H9 (cell line): ENCODE results near the gene PTPRN2. TPM values are rescaled to one million over a fixed set of nuclear protein-coding genes. Genes with fewer than 3 reads are reported as not detected.

ENCODE experiments used
- DNase-seq: peaks from one replicate; pipeline ENCODE4 v3.0.0-alpha.2; 2017
- H2AFZ ChIP-seq: one replicate; pipeline ENCODE4 v1.6.1; 2013; ENCODE audit warnings: mild to moderate bottlenecking, low read length, control low read depth, moderate library complexity
- H2AK5ac ChIP-seq: 2 replicates; pipeline ENCODE4 v1.6.1; 2013; ENCODE audit warnings: low read length, control low read depth, mixed read lengths; ENCODE audit not compliant: insufficient read length
- H2BK120ac ChIP-seq: one replicate; pipeline ENCODE4 v1.6.1; 2013; ENCODE audit warnings: low read depth, mild to moderate bottlenecking, low read length, control low read depth, inconsistent platforms; ENCODE audit not compliant: poor library complexity, severe bottlenecking
- H2BK12ac ChIP-seq: 2 replicates; pipeline ENCODE4 v1.6.1; 2013; ENCODE audit warnings: low read length, control low read depth, mixed read lengths, low read depth; ENCODE audit not compliant: insufficient read length
- H2BK15ac ChIP-seq: 2 replicates; pipeline ENCODE4 v1.6.1; 2013; ENCODE audit warnings: low read depth, low read length, control low read depth
- H2BK20ac ChIP-seq: one replicate; pipeline ENCODE4 v1.6.1; 2013; ENCODE audit warnings: low read depth, mild to moderate bottlenecking, low read length, control low read depth, inconsistent platforms; ENCODE audit not compliant: poor library complexity, severe bottlenecking
- H2BK5ac ChIP-seq: 2 replicates; pipeline ENCODE4 v1.6.1; 2013; ENCODE audit warnings: low read length, control low read depth, mixed read lengths; ENCODE audit not compliant: insufficient read length
- H3K14ac ChIP-seq: 2 replicates; pipeline ENCODE4 v1.6.1; 2013; ENCODE audit warnings: low read length, control low read depth; ENCODE audit not compliant: insufficient read depth
- H3K18ac ChIP-seq: 2 replicates; pipeline ENCODE4 v1.6.1; 2013; ENCODE audit warnings: low read depth, mild to moderate bottlenecking, mixed read lengths, low read length, control low read depth; ENCODE audit not compliant: insufficient read length
- H3K23ac ChIP-seq: 2 replicates; pipeline ENCODE4 v1.6.1; 2013; ENCODE audit warnings: low read length, control low read depth, mixed read lengths, low read depth; ENCODE audit not compliant: insufficient read length
- H3K23me2 ChIP-seq: 2 replicates; pipeline ENCODE4 v1.6.1; 2013; ENCODE audit warnings: low read depth, mild to moderate bottlenecking, mixed read lengths, low read length, control low read depth; ENCODE audit not compliant: insufficient read length, poor library complexity, severe bottlenecking
- H3K27ac ChIP-seq: 2 replicates; pipeline ENCODE4 v1.5.1; 2013; ENCODE audit warnings: low read length, control low read depth, mixed read lengths, low read depth; ENCODE audit not compliant: insufficient read length
- H3K27me3 ChIP-seq: 2 replicates; pipeline ENCODE4 v1.6.1; 2013; ENCODE audit warnings: low read length, control low read depth, inconsistent platforms; ENCODE audit not compliant: insufficient read depth
- H3K4ac ChIP-seq: 2 replicates; pipeline ENCODE4 v1.6.1; 2013; ENCODE audit warnings: low read depth, mild to moderate bottlenecking, control low read depth, inconsistent platforms, low read length, moderate library complexity
- H3K4me1 ChIP-seq: 2 replicates; pipeline ENCODE4 v1.6.1; 2013; ENCODE audit warnings: low read length, control low read depth, inconsistent platforms; ENCODE audit not compliant: insufficient read depth
- H3K4me2 ChIP-seq: 2 replicates; pipeline ENCODE4 v1.6.1; 2013; ENCODE audit warnings: low read length, control low read depth, mixed read lengths; ENCODE audit not compliant: insufficient read length, insufficient read depth
- H3K56ac ChIP-seq: 2 replicates; pipeline ENCODE4 v1.6.1; 2013; ENCODE audit warnings: low read depth, mild to moderate bottlenecking, mixed read lengths, low read length, control low read depth; ENCODE audit not compliant: insufficient read length
- H3K79me1 ChIP-seq: 2 replicates; pipeline ENCODE4 v1.6.1; 2013; ENCODE audit warnings: low read depth, mild to moderate bottlenecking, moderate library complexity, low read length, control low read depth, inconsistent platforms; ENCODE audit not compliant: insufficient read depth, poor library complexity, severe bottlenecking
- H3K79me2 ChIP-seq: 2 replicates; pipeline ENCODE4 v1.6.1; 2013; ENCODE audit warnings: low read length, control low read depth, inconsistent platforms; ENCODE audit not compliant: insufficient read depth
- H3K9ac ChIP-seq: 2 replicates; pipeline ENCODE4 v1.6.1; 2013; ENCODE audit warnings: low read length, control low read depth, mixed read lengths; ENCODE audit not compliant: insufficient read length; ENCODE audit errors: extremely low read depth
- H3K9me3 ChIP-seq: one replicate; pipeline ENCODE4 v1.6.1; 2013; ENCODE audit warnings: low read depth, low read length, inconsistent platforms; ENCODE audit not compliant: control insufficient read depth
- H3T11ph ChIP-seq: one replicate; pipeline ENCODE4 v1.6.1; 2013; ENCODE audit warnings: mild to moderate bottlenecking, low read length, control low read depth, inconsistent platforms
- H4K20me1 ChIP-seq: one replicate; pipeline ENCODE4 v1.6.1; 2013; ENCODE audit not compliant: control insufficient read depth, insufficient read length, insufficient read depth
- H4K5ac ChIP-seq: 2 replicates; pipeline ENCODE4 v1.6.1; 2013; ENCODE audit warnings: low read depth, mild to moderate bottlenecking, mixed read lengths, low read length, control low read depth; ENCODE audit not compliant: insufficient read length
- H4K8ac ChIP-seq: replicated peaks from 2 replicates; pipeline ENCODE4 v1.6.1; 2013; ENCODE audit warnings: low read length, control low read depth, mixed read lengths, low read depth; ENCODE audit not compliant: insufficient read length
- H4K91ac ChIP-seq: 2 replicates; pipeline ENCODE4 v1.6.1; 2013; ENCODE audit warnings: low read depth, mild to moderate bottlenecking, moderate library complexity, mixed read lengths, low read length, control low read depth; ENCODE audit not compliant: insufficient read length
- H3K27ac Mint-ChIP-seq, 3 experiments: 2 replicates in 2 of 3; 3 replicates in 1 of 3; pipeline ENCODE4 v1.8.0; 2020 to 2021; ENCODE audit warnings: mixed read lengths in 3 of 3, mild to moderate bottlenecking in 1 of 3, moderate library complexity in 1 of 3
- H3K27me3 Mint-ChIP-seq: 2 replicates; pipeline ENCODE4 v1.8.0; 2021; ENCODE audit warnings: low read depth, mild to moderate bottlenecking, moderate library complexity, mixed read lengths
- H3K36me3 Mint-ChIP-seq, 3 experiments: 2 replicates in 2 of 3; 3 replicates in 1 of 3; pipeline ENCODE4 v1.8.0; 2020 to 2021; ENCODE audit warnings: low read depth in 3 of 3, mixed read lengths in 3 of 3; ENCODE audit not compliant: insufficient read depth in 1 of 3
- H3K4me1 Mint-ChIP-seq, 2 experiments: 2 replicates each; pipeline ENCODE4 v1.8.0; 2020; ENCODE audit warnings: mixed read lengths in 2 of 2
- H3K4me3 Mint-ChIP-seq, 2 experiments: 2 replicates in 1 of 2; 3 replicates in 1 of 2; pipeline ENCODE4 v1.8.0; 2020 to 2021; ENCODE audit warnings: mild to moderate bottlenecking in 2 of 2, mixed read lengths in 2 of 2, moderate library complexity in 1 of 2
- H3K9me3 Mint-ChIP-seq, 2 experiments: 2 replicates in 1 of 2; 3 replicates in 1 of 2; pipeline ENCODE4 v1.8.0; 2020; ENCODE audit warnings: mild to moderate bottlenecking in 2 of 2, mixed read lengths in 2 of 2, moderate library complexity in 1 of 2
- CTCF ChIP-seq: fragments of 200-600 bp; sonication (generic); conservative IDR thresholded peaks from 3 replicates; pipeline ENCODE4 v1.8.0; 2021; ENCODE audit warnings: antibody characterized with exemption, mild to moderate bottlenecking
- WGBS: extraction: QIAGEN DNeasy Blood & Tissue Kit; methylation state at CpG from one replicate; pipeline ENCODE4 v1.1.7; 2013; ENCODE audit warnings: missing lambda C conversion rate, low lambda C conversion rate, mixed read lengths; ENCODE audit not compliant: insufficient read length; ENCODE audit errors: extremely low coverage; 5-methylcytosine and 5-hydroxymethylcytosine counted together
- total RNA-seq: library from RNA; stranded (reverse); gene quantifications from 2 replicates; pipeline ENCODE4 v1.2.1, GENCODE V29; 2021

Gene PTPRN2
- total RNA-seq, 1 experiment from 2014 or later = 5.2 TPM

GRCh38 chr7:157907091-157907490 is 680.5 kb downstream of the PTPRN2 start:
- Histone ChIP-seq H3K27ac (no peak overlapping the region), H2BK12ac (no peak overlapping the region), H2BK5ac (no peak overlapping the region), H3K14ac (no peak overlapping the region), H3K23me2 (no peaks in the 10 kb centered on the region), H3K9ac (no peak overlapping the region), H2AFZ (no peak overlapping the region), H3K79me1 (no peaks in the 10 kb centered on the region), H3K79me2 (no peaks in the 10 kb centered on the region), H2AK5ac (no peak overlapping the region), H4K5ac (no peak overlapping the region), H4K8ac (no peak overlapping the region), H3K23ac (no peak overlapping the region), H3K9me3 (no peaks in the 10 kb centered on the region), H3K4me1 (peaks cover 4% of the 10 kb centered on the region; the same call in 1 of the 2 replicates), H4K91ac (no peak overlapping the region), H3K4me2 (no peak overlapping the region), H3K27me3 (no peaks in the 10 kb centered on the region), H3K18ac (no peak overlapping the region), H3K4ac (no peak overlapping the region), H2BK120ac (no peak overlapping the region), H3K56ac (no peak overlapping the region), H2BK20ac (no peak overlapping the region), H2BK15ac (no peak overlapping the region), H4K20me1 (no peaks in the 10 kb centered on the region), H3T11ph (no peak overlapping the region)
- Mint-ChIP-seq H3K9me3 (no peaks in the 10 kb centered on the region), H3K27ac (peak overlapping the region in 1 of 3 experiments; percentile 38; a peak in 1 of 7 replicates), H3K27me3 (peaks cover 14% of the 10 kb centered on the region), H3K4me3 (no peak overlapping the region), H3K4me1 (peaks cover 22 to 26% of the 10 kb centered on the region in 2 experiments), H3K36me3 (peaks cover 0 to 2% (median 0%) of the 10 kb centered on the region in 3 experiments; a peak in 1 of 7 replicates)
- no peak for TF ChIP-seq CTCF
- DNase-seq = no peak
- WGBS = no CpG with 5 or more reads among the region's 18 CpGs
